Stimulated activated CD8-positive, alpha-beta memory T cell treated with anti-CD3 and anti-CD28 coated beads, Interleukin-7, amount 100 ng/mL, for 1 hour (primary cell): ENCODE results near the gene CFD.
A peak's percentile ranks its signal among the peaks of the same experiment; 100 is the strongest.
"Not testable (repeated sequence)": the region's sequence is repeated elsewhere in the genome, so short reads cannot be mapped to it uniquely, and the experiment has no call there.

Experiments used
- DNase-seq, 2 donors: peaks; one replicate each; pipeline ENCODE4 v3.0.0-alpha.2; 2020; ENCODE audit warnings: low read depth in 2 of 2

The CFD gene

GRCh38 chr19:852136-853013, 7.1 kb upstream of the CFD start, which contains the start of gene ELANE:
Gene ELANE, plus strand, starts transcription at chr19:852303. Its CDS starts 26 bp downstream, at chr19:852329.
- no peak for DNase-seq

- DNase-seq, result no peak
Observed at GRCh38 chr19:853014-853585, 6.4 kb upstream of the CFD start.

GRCh38 chr19:853614-854220, 5.7 kb upstream of the CFD start:
- not testable (repeated sequence) for DNase-seq

GRCh38 chr19:854549-854948, 4.9 kb upstream of the CFD start:
- DNase-seq, result no peak

GRCh38 chr19:855142-855541, 4.3 kb upstream of the CFD start:
- no peak for DNase-seq

- DNase-seq, result no peak
Observed at GRCh38 chr19:855566-856120, 3.8 kb upstream of the CFD start.

GRCh38 chr19:858284-858683, 1.2 kb upstream of the CFD start:
- DNase-seq, result no peak

GRCh38 chr19:861141-861755, 1.8 kb downstream of the CFD start:
- no peak for DNase-seq

- peak; percentile 44 to 58 for DNase-seq
Observed at GRCh38 chr19:861756-862580, 2.5 kb downstream of the CFD start.

- peak; percentile 50 to 65 for DNase-seq
Observed at GRCh38 chr19:862581-863314, 3.3 kb downstream of the CFD start.

GRCh38 chr19:863315-863620, 3.8 kb downstream of the CFD start:
- no peak for DNase-seq

GRCh38 chr19:866769-867300, 7.4 kb downstream of the CFD start:
- no peak for DNase-seq

- DNase-seq, result no peak
Observed at GRCh38 chr19:867301-867793, 7.9 kb downstream of the CFD start.

GRCh38 chr19:867855-868457, 8.5 kb downstream of the CFD start:
- no peak for DNase-seq

- no peak for DNase-seq
Observed at GRCh38 chr19:868458-869244, 9.2 kb downstream of the CFD start.

GRCh38 chr19:869245-870177, 10.0 kb downstream of the CFD start:
- no peak for DNase-seq

- DNase-seq, result no peak
Observed at GRCh38 chr19:870314-870713, 10.8 kb downstream of the CFD start.

GRCh38 chr19:870963-871401, 11.5 kb downstream of the CFD start:
- DNase-seq, result no peak
